GM21526 (cell line): Measurements from ENCODE around the gene MTHFD1L.

Experiments used
- ATAC-seq: cut with Tn5 transposase; IDR thresholded peaks from one replicate; pipeline ENCODE4 v1.9.1; 2021; ENCODE audit warnings: moderate library complexity; ENCODE audit not compliant: unreplicated experiment, low FRiP score

Gene MTHFD1L

DNA sequence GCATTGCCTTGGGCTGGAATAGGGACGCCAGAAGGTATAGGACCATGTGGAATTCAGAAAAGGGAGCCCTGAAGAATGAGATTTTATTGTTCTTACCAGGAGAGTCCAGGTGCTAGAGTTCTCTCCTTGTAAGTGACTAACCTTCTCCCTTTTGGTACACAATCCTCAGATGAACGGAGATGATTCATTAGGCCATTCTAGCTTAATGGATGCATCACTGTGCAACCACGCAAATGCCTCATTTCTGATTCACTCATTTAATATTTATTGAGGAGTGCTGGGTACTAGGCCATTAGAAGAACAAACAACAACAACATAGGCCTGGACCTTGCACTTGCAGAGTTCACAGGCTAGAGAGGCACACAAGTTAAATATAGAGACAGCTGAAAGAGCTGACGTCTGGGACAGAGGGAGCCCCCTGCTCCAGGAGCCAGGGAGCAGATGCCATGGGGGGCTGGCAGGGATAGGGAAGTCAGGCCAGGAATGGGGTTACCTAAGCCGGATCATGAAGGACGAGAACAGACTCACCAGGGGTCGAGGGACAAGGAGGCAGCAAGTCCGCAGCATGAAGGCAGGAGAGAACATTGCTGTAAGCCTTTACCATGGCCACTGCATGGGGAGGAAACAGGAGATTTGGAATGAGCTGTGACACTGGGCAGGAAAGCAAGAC, 194.7 kb downstream of the MTHFD1L start:
- no peak for ATAC-seq

DNA sequence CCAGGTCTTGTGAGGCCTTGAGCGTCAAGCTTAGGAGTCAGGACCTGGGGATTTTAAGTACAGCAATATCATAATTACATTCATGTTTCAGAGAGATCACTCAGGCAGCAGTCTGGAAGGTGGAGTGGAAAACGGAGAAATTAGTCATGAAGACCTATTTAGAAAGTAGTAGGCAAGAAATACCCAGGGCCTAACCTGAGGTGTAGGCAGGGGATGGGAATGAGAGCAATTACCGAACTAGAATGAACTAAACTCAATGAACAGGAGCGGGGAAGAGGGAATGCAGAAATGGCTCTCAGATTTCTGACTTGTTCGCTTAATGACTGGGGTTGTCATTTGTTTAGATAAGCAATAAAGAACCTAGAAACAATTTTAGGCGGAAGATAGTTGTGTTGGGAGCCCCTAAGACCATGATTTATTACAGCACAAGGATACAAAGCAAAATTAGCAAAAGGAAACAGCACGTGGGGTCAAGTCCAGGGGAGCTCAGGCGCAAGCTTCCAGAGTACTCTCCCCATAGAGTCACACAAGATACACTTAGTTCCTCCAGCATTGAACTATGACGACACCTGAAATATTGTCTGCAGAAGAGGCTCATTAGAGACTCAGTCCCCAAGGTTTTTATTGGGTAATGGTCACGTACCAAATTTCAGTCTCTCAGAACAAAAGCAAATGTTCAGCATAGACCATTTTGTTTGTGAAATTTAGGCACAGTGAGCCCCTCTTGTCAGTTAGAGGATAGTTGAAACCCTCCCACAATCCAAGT, 195.4 kb downstream of the MTHFD1L start:
- no peak for ATAC-seq

DNA sequence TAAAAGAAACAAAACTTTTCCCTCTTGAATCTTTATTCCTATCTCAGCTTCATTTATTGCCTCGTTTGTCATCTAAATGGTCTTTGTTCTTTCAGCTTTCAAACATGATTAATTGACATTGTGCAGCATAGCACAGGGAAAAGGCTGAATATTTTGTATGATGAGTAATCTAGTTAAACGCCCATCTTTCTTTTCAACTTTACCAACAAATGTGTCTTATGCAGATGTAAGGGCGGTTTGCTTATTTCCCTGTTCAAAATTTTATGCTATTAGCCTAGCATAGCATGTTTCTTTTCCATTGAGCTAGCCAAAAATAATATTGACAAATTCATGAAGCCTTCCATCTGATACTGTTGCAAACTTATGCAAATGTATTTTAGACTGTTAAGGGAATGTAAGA, 197.8 kb downstream of the MTHFD1L start:
- ATAC-seq: no peak

DNA sequence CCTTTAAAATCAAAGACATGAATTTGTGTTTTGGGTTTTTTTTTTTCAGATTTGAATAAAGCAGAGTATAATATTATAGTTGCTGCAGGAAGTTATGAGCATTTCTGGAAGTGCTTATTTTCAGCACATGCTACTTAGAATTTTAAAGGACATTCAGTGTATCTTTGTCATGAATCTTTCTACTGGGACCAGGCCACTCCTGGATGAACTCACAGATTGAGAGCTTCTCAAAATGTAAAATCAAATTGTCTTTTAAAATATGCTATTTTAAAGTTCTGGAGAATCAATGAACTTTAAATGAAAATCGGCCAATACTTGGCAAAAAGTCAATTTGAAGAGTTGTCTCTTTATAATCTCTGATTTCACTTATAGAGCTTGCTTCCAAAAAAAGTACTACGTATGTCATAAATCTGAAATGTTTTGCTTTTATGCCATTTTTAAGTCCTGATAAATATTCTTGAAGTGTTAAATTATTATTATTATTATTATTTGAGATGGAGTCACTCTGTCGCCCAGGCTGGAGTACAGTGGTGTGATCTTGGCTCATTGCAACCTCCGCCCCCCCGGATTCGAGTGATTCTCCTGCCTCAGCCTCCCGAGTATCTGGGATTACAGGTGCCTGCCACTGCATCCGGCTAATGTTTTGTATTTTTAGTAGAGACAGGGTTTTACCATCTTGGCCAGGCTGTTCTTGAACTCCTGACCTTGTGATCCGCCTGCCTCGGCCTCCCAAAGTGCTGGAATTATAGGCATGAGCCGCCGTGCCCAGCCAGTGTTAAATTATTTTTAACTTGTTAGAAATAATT, 198.5 kb downstream of the MTHFD1L start:
- ATAC-seq: no peak

DNA sequence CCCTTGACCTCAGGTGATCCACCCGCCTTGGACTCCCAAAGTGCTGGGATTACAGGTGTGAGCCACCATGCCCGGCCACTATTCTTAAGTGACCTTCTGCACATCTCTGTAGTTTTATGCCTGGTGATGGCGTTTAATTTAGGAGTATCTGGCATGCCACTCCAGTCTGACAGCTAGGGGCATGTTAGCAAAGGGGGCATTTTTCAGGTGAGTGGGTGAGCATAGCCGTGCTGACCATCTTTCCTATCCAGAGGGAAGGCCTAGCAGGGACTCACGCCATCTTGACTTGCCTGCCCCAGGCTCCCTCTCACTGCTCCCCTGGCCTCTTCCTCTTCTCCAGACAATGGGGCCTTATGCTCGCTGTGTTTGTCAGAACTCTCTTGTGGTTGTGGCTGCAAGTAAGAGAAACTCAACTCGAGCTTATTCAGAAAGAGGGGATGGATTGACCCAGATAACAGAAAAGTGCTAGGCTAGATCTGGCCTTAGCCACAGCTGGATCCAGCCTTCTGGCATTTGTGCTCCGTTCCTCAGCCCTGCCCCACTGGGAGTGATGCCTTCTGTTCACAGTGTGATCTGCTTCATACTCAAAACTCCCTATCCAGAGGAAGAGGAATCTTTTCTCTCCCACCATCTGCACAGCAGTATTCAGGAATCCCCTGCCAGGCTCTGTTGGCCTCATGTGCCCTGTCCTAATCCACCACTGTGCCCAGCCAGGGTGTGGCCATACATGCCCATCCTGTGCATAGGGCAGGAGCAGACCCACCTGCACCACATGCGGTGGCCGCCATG, 199.7 kb downstream of the MTHFD1L start:
- ATAC-seq: no peak

DNA sequence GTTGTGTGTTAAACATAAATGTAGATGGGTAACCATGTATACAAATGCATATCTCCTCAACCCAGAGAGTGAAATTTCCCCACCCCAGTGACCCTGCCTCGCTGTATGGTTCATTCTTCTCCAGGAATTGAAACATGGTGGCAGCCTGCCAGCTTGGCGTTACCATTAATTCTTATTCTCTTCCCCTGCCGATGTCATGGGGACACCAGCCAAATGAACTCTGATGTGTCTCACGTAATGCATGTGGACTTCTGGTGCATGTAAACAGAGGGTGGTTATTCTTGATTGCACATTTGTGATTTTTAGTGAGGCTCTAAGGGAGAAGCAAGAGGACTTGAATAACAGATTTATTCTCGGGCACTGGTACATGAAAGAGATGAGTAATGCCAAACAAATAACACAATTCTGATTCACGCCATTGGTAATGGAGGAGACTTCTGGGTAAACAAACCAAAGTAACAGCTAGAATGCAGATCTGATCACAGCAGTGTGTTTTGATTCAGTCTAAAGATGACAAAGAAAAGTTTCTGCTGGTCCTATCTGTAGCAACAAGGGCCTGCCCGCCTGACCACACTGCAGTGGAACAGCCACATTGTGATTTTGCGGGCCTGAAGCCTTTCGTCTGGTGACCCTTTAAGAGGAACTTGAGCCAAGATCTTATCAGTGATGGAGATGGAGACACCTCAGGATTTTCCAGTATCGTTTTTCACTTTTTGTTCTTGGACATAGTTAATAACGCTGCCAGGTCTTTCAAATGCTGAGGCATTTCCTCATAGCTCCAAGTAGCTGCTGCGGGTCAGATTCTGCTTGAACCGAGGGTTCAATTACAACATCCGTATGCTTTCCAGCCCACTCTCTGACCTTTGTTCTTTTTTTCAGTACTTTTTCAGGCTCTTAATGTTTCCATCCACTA, 202.4 kb downstream of the MTHFD1L start:
- no peak for ATAC-seq

DNA sequence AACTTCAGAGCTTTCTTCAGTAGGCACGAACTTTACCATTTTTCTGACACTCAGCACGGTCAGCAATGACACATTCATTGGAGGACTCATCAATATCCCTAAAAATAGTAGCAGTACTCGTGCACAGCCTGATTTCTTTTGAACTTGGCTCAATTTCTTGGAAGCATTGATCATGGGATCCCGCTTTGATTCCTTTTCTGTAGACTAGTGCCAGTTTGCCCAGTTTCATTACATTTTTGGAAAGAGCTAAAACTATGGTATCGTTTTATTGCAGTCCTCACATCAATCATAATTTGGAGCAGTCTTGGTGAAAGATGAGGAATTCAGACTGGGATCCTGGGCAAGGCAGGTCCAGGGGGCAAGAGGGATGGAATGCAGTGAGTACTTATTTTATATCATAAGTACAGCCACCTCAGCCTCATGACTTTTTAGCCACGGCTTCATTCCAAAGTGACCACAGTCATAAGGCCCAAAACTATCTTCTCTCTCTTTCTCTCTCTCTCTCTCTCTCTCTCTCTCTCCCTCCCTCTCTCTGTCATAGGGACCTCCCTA, 203.3 kb downstream of the MTHFD1L start:
- ATAC-seq: no peak

DNA sequence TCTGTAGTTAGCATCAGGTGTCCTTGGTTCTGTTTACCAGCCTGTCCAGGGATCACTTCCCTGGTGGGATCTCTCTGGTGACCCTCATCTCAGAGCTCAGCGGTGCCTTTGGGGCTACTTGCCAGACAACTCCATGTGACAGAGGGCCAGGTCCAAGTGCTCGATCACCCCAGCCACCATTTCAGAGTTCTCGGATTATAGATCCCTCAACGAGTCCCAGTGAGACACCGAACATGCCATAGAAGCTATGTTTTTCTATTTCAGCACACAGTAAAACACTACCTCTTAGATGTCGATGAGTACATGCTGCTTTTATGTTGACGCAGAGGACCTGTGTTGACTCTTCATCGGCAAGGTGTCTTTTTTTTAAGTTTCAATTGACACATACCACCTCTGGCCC, 204.1 kb downstream of the MTHFD1L start:
- ATAC-seq: no peak

DNA sequence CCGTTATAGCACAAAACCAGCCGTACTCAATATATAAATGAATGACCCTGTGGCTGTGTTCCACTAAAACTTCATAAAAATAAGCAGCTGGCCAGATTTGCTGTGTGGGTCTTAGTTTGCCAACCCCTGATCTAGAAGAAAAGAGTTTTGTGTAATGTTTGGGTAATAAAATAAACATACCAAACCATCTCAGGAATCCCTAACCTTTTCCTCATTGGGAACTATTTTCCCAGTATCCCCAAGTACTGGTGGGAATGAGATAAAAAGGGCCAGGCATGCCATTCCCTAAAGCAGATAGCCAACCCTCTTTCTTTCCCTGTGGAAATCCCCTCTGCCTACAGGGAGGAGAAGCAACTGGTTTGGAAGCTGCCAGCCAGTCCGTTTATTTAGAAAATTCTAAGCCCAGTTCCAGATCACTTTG, 205.1 kb downstream of the MTHFD1L start:
- ATAC-seq: no peak

DNA sequence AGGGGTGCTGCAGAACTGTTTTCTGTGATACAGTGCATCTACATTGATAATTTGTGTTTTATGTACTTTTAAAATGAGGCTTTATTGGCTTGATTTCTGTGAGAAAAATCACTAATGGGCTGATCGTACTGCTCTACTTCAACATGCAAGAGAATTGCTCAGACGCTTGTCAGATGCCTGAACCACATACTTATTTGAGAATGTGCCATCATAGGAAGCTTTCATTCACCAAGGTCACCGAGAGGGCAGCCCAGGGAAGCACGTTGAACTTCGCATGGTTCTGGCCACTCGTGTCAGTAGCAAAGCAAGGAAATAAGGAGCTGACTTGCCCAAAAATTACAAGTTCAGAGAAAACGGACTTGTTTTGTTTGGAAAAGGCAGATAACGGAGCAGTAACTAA, 205.8 kb downstream of the MTHFD1L start:
- no peak for ATAC-seq

DNA sequence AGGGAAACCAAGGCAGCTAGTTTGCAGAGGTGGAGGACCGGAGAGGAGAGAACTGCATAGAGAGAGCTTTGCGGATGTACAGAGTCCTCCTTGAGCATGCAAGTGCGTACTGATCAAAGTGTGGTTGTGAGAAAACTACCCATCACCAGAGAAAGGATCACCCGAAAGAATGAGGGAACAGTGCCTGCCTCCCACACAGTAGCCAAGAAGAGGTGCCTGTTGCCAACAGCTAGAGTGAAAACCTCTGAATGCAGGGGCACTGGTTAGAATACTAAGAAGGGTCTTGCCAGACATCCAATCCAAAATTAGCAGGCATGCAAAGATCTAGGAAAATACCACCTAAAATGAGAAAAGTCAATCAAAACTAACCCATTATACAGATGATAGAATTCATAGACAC, 207.6 kb downstream of the MTHFD1L start:
- no peak for ATAC-seq

DNA sequence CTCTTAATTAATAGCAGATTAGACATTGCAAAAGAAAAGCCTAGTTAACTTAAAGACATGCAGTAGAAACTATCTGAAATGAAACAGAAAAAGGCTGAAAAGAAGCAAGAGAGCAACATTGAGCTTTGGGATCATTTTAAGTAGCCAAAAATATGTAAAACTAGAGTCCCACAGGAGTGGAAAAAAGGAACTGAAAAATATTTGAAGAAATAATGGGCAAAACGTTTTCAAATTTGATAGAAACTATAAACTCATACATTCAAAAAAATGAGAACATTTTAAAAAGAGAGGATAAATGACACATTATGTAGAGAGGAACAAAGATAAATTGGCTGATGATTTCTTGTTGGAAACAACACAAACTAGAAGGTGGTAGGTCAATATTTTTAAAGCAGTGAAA, 208.2 kb downstream of the MTHFD1L start:
- ATAC-seq: no peak

DNA sequence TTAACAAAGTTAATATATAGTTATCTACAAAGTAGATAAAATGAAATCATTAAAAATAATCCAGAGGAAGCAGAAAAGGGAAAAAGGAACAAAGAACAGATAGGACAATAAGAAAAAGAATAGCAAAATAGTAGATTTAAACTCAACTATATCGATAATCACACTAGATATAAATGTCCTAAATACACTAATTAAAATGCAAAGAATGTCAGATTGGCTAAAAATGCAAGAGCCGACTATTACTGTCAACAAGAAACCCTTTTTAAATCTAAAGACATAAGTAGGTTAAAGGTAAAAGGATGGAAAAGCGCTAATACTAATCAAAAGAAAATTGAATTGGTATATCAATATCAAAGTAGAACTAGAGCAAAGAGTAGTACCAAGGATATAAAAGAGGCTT, 209.5 kb downstream of the MTHFD1L start:
- no peak for ATAC-seq

DNA sequence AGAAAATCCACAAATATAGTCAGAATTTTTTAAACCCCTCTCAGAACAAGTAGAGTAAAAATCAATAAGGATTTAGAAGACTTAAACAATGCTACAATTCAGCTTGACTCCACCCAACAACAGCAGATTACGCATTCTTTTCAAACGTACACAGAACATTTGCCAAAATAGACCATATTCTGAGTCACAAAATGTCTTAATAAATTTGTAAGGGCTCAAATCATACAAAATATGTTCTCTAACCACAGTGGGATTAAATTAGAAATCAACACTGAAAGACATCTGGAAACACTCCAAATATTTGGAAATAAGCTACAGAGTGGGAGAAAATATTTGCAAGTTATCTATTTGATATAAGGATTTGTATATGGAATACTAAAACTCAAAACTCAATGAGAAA, 210.0 kb downstream of the MTHFD1L start:
- no peak for ATAC-seq

DNA sequence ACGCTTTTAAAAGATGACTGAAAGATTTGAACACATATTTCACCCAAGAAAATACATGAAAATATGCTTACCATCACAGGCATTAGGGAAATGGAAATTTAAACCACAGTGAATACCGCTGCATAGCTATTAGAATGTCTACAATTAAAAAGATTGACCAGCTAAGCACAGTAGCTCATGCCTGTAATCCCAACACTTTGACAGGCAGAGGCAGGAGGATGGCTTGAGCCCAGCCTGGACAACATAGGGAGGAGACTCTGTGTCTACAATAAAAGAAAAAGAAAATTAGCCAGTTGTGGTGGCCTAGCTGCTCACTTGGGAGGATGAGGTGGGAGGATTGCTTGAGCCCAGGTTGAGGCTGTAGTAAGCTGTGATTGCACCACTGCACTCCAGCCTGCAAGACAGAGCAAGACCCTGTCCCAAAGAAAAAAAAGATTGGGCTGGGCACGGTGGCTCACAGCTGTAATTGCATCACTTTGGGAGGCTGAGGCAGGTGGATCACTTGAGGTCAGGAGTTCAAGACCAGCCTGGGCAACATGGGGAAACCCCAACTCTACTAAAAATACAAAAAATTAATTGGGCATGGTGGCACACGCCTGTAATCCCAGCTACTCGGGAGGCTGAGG, 210.5 kb downstream of the MTHFD1L start:
- ATAC-seq: no peak

DNA sequence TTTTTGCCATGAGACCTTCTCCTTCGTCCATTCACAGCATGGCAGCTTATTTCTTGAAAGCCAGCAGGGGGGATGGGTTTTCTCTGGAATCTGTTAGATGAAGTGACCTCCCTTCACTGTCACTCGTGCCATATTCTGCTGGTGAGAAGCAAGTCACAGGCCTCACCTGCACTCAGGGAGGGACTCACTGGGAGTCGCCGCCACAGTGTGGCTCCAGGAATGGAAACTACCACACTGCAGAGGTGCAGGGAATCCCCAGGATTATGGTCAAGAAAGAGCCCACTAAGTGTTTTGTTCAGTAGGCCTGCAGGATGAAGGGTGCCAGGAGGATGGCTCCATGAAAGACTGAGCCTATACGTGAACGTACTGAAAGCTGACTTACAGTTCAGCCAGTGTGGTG, 213.2 kb downstream of the MTHFD1L start:
- ATAC-seq: no peak

DNA sequence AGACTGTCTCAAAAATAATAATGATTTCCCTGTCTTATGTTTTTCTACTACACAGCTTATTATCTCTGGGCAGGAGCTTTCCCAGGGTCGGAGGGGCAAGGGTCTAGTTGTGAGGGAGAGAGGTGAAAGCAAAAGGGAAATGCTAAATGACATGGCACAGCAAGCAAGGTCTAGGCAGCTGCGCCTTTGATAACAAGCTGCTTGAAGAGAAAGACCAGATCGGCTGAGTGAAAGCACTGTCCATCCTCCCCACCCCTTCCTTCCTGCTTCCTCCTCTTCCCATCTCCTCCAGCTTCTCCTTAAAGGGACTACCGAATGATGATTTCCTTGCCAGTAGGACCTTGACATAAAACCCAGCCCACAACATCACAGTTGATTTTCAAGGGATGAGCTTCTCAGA, 216.2 kb downstream of the MTHFD1L start:
- no peak for ATAC-seq

DNA sequence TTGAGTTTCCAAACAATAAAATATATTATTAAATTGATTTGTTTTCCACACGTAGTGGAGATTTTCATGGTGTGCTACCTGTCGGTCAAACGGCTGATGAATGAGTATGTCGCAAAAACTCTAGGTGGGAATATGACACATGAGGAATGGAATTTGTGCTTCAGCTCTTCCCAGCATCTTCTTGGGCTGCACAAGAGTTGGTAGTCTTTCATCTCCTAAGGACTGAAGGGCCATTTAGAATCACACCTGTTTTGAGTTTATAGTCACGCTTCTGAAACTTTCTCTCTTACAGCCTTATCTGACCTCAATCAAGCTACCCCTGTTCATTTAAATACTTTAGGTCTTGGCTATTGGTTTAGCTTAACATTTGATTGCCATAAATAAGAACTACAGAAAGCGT, 216.6 kb downstream of the MTHFD1L start:
- no peak for ATAC-seq

DNA sequence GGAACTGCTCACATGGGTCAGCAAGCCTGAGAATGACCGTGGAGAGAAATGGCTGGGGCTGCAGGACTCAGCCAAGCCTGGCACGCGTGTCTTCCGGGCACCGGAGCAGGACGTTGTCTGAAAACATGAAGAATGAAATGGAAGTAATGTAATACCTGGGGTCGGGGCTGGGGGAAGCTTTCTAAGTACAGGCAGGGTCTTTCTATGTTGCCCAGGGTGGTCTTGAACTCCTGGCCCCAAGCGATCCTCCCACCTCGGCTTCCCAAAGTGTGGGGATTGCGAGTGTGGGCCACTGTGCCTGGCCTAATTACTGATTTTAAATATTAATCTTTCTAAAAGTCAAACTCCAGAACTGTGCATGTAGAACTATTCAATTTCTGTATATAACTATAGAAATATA, 218.8 kb downstream of the MTHFD1L start:
- ATAC-seq: no peak
